ENCODE results near the gene BRD4. TPM values are rescaled to one million over a fixed set of nuclear protein-coding genes. Genes with fewer than 3 reads are reported as not detected.

The BRD4 gene
- total RNA-seq, 1 experiment from 2014 or later = 144 TPM

- no CpG with 5 or more reads among the region's 35 CpGs for WGBS (ENCODE audit: extremely low coverage, insufficient read length, low lambda C conversion rate)
- Histone ChIP-seq H2BK12ac (ENCODE audit: insufficient read length, low read depth, low read length) (no peak overlapping the region), H3K23me2 (ENCODE audit: insufficient read length, low read depth, low read length, poor library complexity, severe bottlenecking) (no peaks in the 10 kb centered on the region), H3K4me1 (ENCODE audit: insufficient read depth, low read length) (no peaks in the 10 kb centered on the region), H4K5ac (ENCODE audit: insufficient read length, low read depth, low read length) (no peak overlapping the region), H3K23ac (ENCODE audit: insufficient read length, low read depth, low read length) (no peak overlapping the region), H2AFZ (ENCODE audit: low read length) (no peak overlapping the region), H4K20me1 (ENCODE audit: control insufficient read depth, insufficient read depth, insufficient read length) (no peaks in the 10 kb centered on the region), H2BK5ac (ENCODE audit: insufficient read length, low read length) (no peak overlapping the region), H3K27me3 (ENCODE audit: insufficient read depth, low read length) (no peaks in the 10 kb centered on the region), H3K79me2 (ENCODE audit: insufficient read depth, low read length) (no peaks in the 10 kb centered on the region; the same call in 1 of the 2 replicates), H2BK120ac (ENCODE audit: low read depth, low read length, poor library complexity, severe bottlenecking) (no peak overlapping the region), H3T11ph (ENCODE audit: low read length) (no peak overlapping the region), H2BK20ac (ENCODE audit: low read depth, low read length, poor library complexity, severe bottlenecking) (no peak overlapping the region), H2AK5ac (ENCODE audit: insufficient read length, low read length) (no peak overlapping the region), H3K4ac (ENCODE audit: low read depth, low read length) (no peak overlapping the region), H3K27ac (ENCODE audit: insufficient read length, low read depth, low read length) (no peak overlapping the region), H3K9ac (ENCODE audit: extremely low read depth, insufficient read length, low read length) (no peak overlapping the region), H3K9me3 (ENCODE audit: control insufficient read depth, low read depth, low read length) (no peaks in the 10 kb centered on the region), H3K79me1 (ENCODE audit: insufficient read depth, low read depth, low read length, poor library complexity, severe bottlenecking) (no peaks in the 10 kb centered on the region), H3K14ac (ENCODE audit: insufficient read depth, low read length) (no peak overlapping the region), H4K8ac (replicated peaks; ENCODE audit: insufficient read length, low read depth, low read length) (no peak overlapping the region), H3K18ac (ENCODE audit: insufficient read length, low read depth, low read length) (no peak overlapping the region), H3K56ac (ENCODE audit: insufficient read length, low read depth, low read length) (no peak overlapping the region), H4K91ac (ENCODE audit: insufficient read length, low read depth, low read length) (no peak overlapping the region), H2BK15ac (ENCODE audit: low read depth, low read length) (no peak overlapping the region), H3K4me2 (ENCODE audit: insufficient read depth, insufficient read length, low read length) (no peak overlapping the region)
- no peak for TF ChIP-seq CTCF (conservative IDR thresholded peaks at IDR 0.05)
- Mint-ChIP-seq H3K4me3 (no peak overlapping the region), H3K9me3 (no peaks in the 10 kb centered on the region; a peak in 1 of 5 replicates), H3K27ac (peak overlapping the region in 1 of 3 experiments; percentile 18; a peak in 1 of 7 replicates), H3K36me3 (ENCODE audit: insufficient read depth in 1 of 3, low read depth in 3 of 3) (peaks cover 68 to 95% (median 93%) of the 10 kb centered on the region in 3 experiments), H3K4me1 (no peaks in the 10 kb centered on the region), H3K27me3 (ENCODE audit: low read depth) (no peaks in the 10 kb centered on the region)
- no peak for DNase-seq
Observed at GRCh38 chr19:15368798-15369593, 36.7 kb upstream of the BRD4 start.
